ENCODE data around the gene KTN1.

DNA sequence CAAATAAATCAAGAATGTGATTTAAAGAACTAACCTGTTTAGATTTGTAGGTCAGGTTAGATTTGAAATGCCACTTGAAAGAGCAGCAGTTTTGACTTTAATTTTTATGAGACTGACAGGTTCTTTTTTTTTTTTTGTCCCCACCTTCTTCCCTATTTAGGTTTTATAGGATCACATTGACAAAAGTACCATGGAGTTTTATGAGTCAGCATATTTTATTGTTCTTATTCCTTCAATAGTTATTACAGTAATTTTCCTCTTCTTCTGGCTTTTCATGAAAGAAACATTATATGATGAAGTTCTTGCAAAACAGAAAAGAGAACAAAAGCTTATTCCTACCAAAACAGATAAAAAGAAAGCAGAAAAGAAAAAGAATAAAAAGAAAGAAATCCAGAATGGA, 31.9 kb downstream of the KTN1 start:
- TF ChIP-seq POLR2AphosphoS5 (IDR thresholded peaks at IDR 0.05; ENCODE audit: low read depth) (no peak), GABPA (IDR thresholded peaks at IDR 0.05; ENCODE audit: low read depth) (no peak)
- TF ChIP-seq, protein P1, sequence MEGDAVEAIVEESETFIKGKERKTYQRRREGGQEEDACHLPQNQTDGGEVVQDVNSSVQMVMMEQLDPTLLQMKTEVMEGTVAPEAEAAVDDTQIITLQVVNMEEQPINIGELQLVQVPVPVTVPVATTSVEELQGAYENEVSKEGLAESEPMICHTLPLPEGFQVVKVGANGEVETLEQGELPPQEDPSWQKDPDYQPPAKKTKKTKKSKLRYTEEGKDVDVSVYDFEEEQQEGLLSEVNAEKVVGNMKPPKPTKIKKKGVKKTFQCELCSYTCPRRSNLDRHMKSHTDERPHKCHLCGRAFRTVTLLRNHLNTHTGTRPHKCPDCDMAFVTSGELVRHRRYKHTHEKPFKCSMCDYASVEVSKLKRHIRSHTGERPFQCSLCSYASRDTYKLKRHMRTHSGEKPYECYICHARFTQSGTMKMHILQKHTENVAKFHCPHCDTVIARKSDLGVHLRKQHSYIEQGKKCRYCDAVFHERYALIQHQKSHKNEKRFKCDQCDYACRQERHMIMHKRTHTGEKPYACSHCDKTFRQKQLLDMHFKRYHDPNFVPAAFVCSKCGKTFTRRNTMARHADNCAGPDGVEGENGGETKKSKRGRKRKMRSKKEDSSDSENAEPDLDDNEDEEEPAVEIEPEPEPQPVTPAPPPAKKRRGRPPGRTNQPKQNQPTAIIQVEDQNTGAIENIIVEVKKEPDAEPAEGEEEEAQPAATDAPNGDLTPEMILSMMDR (IDR thresholded peaks at IDR 0.05; ENCODE audit: insufficient read depth, low read length): no peak
- TF ChIP-seq, protein P2, sequence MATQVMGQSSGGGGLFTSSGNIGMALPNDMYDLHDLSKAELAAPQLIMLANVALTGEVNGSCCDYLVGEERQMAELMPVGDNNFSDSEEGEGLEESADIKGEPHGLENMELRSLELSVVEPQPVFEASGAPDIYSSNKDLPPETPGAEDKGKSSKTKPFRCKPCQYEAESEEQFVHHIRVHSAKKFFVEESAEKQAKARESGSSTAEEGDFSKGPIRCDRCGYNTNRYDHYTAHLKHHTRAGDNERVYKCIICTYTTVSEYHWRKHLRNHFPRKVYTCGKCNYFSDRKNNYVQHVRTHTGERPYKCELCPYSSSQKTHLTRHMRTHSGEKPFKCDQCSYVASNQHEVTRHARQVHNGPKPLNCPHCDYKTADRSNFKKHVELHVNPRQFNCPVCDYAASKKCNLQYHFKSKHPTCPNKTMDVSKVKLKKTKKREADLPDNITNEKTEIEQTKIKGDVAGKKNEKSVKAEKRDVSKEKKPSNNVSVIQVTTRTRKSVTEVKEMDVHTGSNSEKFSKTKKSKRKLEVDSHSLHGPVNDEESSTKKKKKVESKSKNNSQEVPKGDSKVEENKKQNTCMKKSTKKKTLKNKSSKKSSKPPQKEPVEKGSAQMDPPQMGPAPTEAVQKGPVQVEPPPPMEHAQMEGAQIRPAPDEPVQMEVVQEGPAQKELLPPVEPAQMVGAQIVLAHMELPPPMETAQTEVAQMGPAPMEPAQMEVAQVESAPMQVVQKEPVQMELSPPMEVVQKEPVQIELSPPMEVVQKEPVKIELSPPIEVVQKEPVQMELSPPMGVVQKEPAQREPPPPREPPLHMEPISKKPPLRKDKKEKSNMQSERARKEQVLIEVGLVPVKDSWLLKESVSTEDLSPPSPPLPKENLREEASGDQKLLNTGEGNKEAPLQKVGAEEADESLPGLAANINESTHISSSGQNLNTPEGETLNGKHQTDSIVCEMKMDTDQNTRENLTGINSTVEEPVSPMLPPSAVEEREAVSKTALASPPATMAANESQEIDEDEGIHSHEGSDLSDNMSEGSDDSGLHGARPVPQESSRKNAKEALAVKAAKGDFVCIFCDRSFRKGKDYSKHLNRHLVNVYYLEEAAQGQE (IDR thresholded peaks at IDR 0.05; ENCODE audit: insufficient replicate concordance, low read depth): no peak
